Glutamatergic neuron (in vitro differentiated cells): ENCODE measurements around the gene NAA38. TPM values are rescaled to one million over a fixed set of nuclear protein-coding genes. Genes with fewer than 3 reads are reported as not detected.
"Not testable (repeated sequence)": the region's sequence is repeated elsewhere in the genome, so short reads cannot be mapped to it uniquely, and the experiment has no call there.

Source experiments
- DNase-seq: peaks from one replicate; pipeline ENCODE4 v3.0.0; 2022
- H3K27ac Mint-ChIP-seq: one replicate; pipeline ENCODE4 v1.8.0; 2020; ENCODE audit warnings: mild to moderate bottlenecking, mixed read lengths, inconsistent platforms; ENCODE audit not compliant: unreplicated experiment
- H3K27me3 Mint-ChIP-seq: one replicate; pipeline ENCODE4 v1.8.0; 2020; ENCODE audit warnings: mild to moderate bottlenecking, moderate library complexity, mixed read lengths, inconsistent platforms; ENCODE audit not compliant: unreplicated experiment
- H3K36me3 Mint-ChIP-seq: one replicate; pipeline ENCODE4 v1.8.0; 2020; ENCODE audit warnings: mild to moderate bottlenecking, mixed read lengths, inconsistent platforms; ENCODE audit not compliant: unreplicated experiment
- H3K4me1 Mint-ChIP-seq: one replicate; pipeline ENCODE4 v1.8.0; 2020; ENCODE audit warnings: mild to moderate bottlenecking, low read depth, mixed read lengths, inconsistent platforms; ENCODE audit not compliant: unreplicated experiment
- H3K4me3 Mint-ChIP-seq: one replicate; pipeline ENCODE4 v1.8.0; 2020; ENCODE audit warnings: mild to moderate bottlenecking, mixed read lengths, inconsistent platforms; ENCODE audit not compliant: unreplicated experiment
- H3K9me3 Mint-ChIP-seq: one replicate; pipeline ENCODE4 v1.8.0; 2020; ENCODE audit warnings: mild to moderate bottlenecking, moderate library complexity, mixed read lengths, inconsistent platforms; ENCODE audit not compliant: unreplicated experiment
- CTCF ChIP-seq: fragments of 200-600 bp; sonication (generic); IDR thresholded peaks from one replicate; pipeline ENCODE4 v1.5.0; 2021; ENCODE audit not compliant: partially characterized antibody, unreplicated experiment
- total RNA-seq: library from RNA; stranded (reverse); fragmentation: NEBNext Ultra II Directional; extraction: Animal tissue kit (Norgen Biotek cat#: 25700); gene quantifications from one replicate; pipeline ENCODE4 v1.2.1, GENCODE V29; 2021; ENCODE audit not compliant: unreplicated experiment

Gene NAA38
- total RNA-seq, 1 donor from 2014 or later: 49.7 TPM

- no peaks in the 10 kb centered on the region for H3K4me1 Mint-ChIP-seq
- no peak overlapping the region for H3K27ac Mint-ChIP-seq
- no peaks in the 10 kb centered on the region for H3K27me3 Mint-ChIP-seq
- no peak for DNase-seq
- peaks cover 3% of the 10 kb centered on the region for H3K9me3 Mint-ChIP-seq
- no peak for TF ChIP-seq CTCF
- H3K36me3 Mint-ChIP-seq: no peaks in the 10 kb centered on the region
- H3K4me3 Mint-ChIP-seq: no peak overlapping the region
Observed at GRCh38 chr17:7811251-7811650, 46.1 kb downstream of the NAA38 start.

- not testable (repeated sequence) for DNase-seq, H3K27me3 Mint-ChIP-seq, H3K27ac Mint-ChIP-seq, H3K36me3 Mint-ChIP-seq, H3K4me1 Mint-ChIP-seq, H3K9me3 Mint-ChIP-seq, H3K4me3 Mint-ChIP-seq
Observed at GRCh38 chr17:7809791-7810343, 47.5 kb downstream of the NAA38 start.

- H3K4me3 Mint-ChIP-seq: no peak overlapping the region
- no peaks in the 10 kb centered on the region for H3K36me3 Mint-ChIP-seq
- H3K4me1 Mint-ChIP-seq: no peaks in the 10 kb centered on the region
- no peak overlapping the region for H3K27ac Mint-ChIP-seq
- no peak for TF ChIP-seq CTCF
- no peak for DNase-seq
- H3K9me3 Mint-ChIP-seq: peaks cover 3% of the 10 kb centered on the region
- no peaks in the 10 kb centered on the region for H3K27me3 Mint-ChIP-seq
Observed at GRCh38 chr17:7809086-7809790, 48.1 kb downstream of the NAA38 start.

- H3K36me3 Mint-ChIP-seq: no peaks in the 10 kb centered on the region
- peaks cover 3% of the 10 kb centered on the region for H3K9me3 Mint-ChIP-seq
- H3K4me1 Mint-ChIP-seq: no peaks in the 10 kb centered on the region
- H3K27ac Mint-ChIP-seq: no peak overlapping the region
- H3K4me3 Mint-ChIP-seq: no peak overlapping the region
- no peak for DNase-seq
- TF ChIP-seq CTCF: no peak
- H3K27me3 Mint-ChIP-seq: peaks cover 1% of the 10 kb centered on the region
Observed at GRCh38 chr17:7807206-7807605, 50.2 kb downstream of the NAA38 start.

Other genes starting within 250 kb of the NAA38 start
- gene FXR2, start 242.7 kb downstream of the NAA38 start, total RNA-seq: 108 TPM
- gene SAT2, start 229.7 kb downstream of the NAA38 start, total RNA-seq: 97.3 TPM
- not detected for gene SHBG, start 227.4 kb downstream of the NAA38 start, total RNA-seq
- gene ATP1B2, start 206.6 kb downstream of the NAA38 start, total RNA-seq: 11.3 TPM
- gene TP53, start 170.1 kb downstream of the NAA38 start, total RNA-seq: 38.2 TPM
- gene WRAP53, start 169.1 kb downstream of the NAA38 start, total RNA-seq: 19.5 TPM
- gene EFNB3, start 152.4 kb downstream of the NAA38 start, total RNA-seq: 17.9 TPM
- 0.07 TPM for gene DNAH2, start 139.8 kb downstream of the NAA38 start, total RNA-seq
- gene KDM6B, start 23.3 kb downstream of the NAA38 start, total RNA-seq: 191 TPM
- 23.7 TPM for gene TMEM88, start 2.5 kb downstream of the NAA38 start, total RNA-seq
- gene CYB5D1, start 444 bp upstream of the NAA38 start, total RNA-seq: 9.2 TPM
- 129 TPM for gene CHD3, start 31.2 kb upstream of the NAA38 start, total RNA-seq
- 0.49 TPM for gene RNF227, start 58.7 kb upstream of the NAA38 start, total RNA-seq
- 12.3 TPM for gene KCNAB3, start 72.3 kb upstream of the NAA38 start, total RNA-seq
- 214 TPM for gene TRAPPC1, start 74.4 kb upstream of the NAA38 start, total RNA-seq
- 55.7 TPM for gene CNTROB, start 74.6 kb upstream of the NAA38 start, total RNA-seq
- not detected for gene GUCY2D, start 145.1 kb upstream of the NAA38 start, total RNA-seq
- not detected for gene ALOX15B, start 181.5 kb upstream of the NAA38 start, total RNA-seq
- gene ALOX12B, start 230.2 kb upstream of the NAA38 start, total RNA-seq: not detected